H1 (cell line): Measurements from ENCODE around the gene STARD8. TPM values are rescaled to one million over a fixed set of nuclear protein-coding genes. Genes with fewer than 3 reads are reported as not detected.

ENCODE experiments used
- BACH1 ChIP-seq: IDR thresholded peaks from 2 replicates; pipeline ENCODE4 v1.6.1; 2012; ENCODE audit warnings: low read length, improper control_type of control experiment
- USF2 ChIP-seq: IDR thresholded peaks from 2 replicates; pipeline ENCODE4 v1.6.1; 2011; ENCODE audit warnings: low read length, improper control_type of control experiment
- polyA plus RNA-seq, 7 experiments: library from polyadenylated mRNA; depleted of rRNA in 3 of 7; stranded (reverse) in 5 of 7; unstranded in 2 of 7; fragments of >200 nt in 5 of 7; fragments of 200-250 nt in 2 of 7; gene quantifications; 1 replicate in 5 of 7; 2 replicates in 1 of 7; 4 replicates in 1 of 7; pipeline versions ENCODE4 v1.2.1 to v1.2.3, GENCODE V29; 2011 to 2013; ENCODE audit warnings: missing spikeins in 2 of 7, mixed read lengths in 2 of 7
- total RNA-seq: library from RNA; stranded (reverse); fragmentation: NEBNext Ultra II Directional; extraction: Animal tissue kit (Norgen Biotek cat#: 25700); gene quantifications from 2 replicates; pipeline ENCODE4 v1.2.1, GENCODE V29; 2021

The STARD8 gene
- total and polyA plus RNA-seq, 2 of the 8 experiments (the other 6 are each of a cell fraction or from before 2014, with no cell fraction given) = 1.8 to 3.8 TPM

- no peak for TF ChIP-seq USF2
- TF ChIP-seq BACH1 = no peak
Observed at GRCh38 chrX:68697465-68698125, 50.1 kb downstream of the STARD8 start (continued).
